ENCODE data around the gene PDZK1IP1.
"Not testable (repeated sequence)": the region's sequence is repeated elsewhere in the genome, so short reads cannot be mapped to it uniquely, and the experiment has no call there.

Gene PDZK1IP1

DNA sequence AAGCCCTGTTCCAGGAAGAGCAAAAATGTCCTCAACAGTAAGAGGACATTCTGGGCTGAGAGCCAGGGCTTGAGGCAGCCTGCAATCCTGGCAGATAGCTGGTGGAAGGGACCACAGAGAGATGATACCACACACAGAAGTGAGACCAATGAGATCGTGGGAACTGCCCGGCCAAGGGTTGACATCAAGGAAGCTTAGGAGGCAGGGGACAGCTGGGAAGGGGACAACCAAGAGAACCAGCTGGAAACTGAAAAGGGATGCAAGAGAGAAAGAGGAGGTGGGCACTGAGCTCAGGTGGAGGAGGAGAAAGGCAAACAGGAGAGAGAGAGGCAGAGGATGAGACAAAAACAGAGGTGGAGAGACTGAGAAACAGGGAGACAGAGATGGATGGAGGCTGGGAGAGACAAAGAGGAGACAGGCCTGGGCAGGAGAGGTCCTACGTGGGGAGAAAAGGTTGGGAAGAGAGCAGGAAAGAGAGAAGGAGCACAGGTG is 9.2 kb downstream of the PDZK1IP1 start:
- no peak for DNase-seq

- DNase-seq, result no peak
Measured at GRCh38 chr1:47179988-47180563, 9.8 kb downstream of the PDZK1IP1 start.

- DNase-seq, result peak; percentile 44
Measured at GRCh38 chr1:47179017-47179987, 10.5 kb downstream of the PDZK1IP1 start.

GRCh38 chr1:47178654-47179016 is 11.2 kb downstream of the PDZK1IP1 start:
- DNase-seq, result no peak

DNA sequence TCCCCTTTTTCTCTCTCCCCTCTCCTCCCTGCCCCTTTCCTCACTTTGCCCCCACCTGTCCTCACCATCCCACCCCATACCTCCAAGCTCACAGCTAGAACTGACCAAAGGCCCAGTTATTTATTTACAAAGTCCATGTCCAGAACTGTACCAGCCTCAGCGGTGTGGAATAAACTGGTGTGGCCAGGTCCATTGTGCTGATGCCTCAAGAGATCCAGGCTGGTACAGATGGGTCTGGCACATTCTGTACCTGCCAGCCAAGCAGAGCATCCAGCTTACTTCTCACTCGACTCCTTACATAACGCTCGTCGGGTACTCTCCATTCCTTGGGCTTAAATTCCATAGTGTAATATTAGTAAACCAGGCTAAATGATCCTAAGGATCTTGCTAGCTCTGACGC is 11.8 kb downstream of the PDZK1IP1 start:
- no peak for DNase-seq

DNA sequence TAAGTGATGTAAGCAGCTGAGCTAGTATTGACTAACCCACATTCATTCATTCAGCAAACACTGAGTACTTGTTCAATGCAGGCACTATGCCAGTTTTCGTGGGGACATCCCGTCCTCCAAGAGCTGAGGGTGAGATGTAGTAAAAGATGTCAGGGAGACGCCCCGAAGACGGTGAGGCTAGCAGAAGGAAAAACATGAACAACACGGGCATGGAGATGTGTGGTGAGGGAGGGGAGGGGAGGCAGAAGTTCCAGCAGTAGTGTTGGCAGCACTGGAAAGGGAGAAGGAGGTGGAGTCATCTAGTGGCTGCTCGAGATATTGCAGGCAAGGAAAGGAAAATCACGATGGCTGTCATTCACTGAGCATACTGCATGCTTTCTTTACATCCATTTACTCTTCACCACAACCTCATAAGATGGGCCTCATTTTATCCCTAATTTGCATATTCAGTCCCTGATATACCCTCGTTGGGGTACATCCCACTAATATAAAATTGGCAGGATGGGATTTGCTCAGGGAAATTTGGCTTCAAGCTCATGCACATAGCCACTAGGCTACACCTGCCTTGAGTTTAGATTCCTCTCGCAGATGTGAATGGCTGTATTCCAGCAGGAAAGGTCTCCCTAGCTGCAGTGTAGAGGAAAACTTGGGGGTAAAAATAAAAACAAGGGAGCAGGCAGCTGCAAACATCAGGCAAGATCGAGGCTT is 14.5 kb downstream of the PDZK1IP1 start:
- no peak for DNase-seq

DNA sequence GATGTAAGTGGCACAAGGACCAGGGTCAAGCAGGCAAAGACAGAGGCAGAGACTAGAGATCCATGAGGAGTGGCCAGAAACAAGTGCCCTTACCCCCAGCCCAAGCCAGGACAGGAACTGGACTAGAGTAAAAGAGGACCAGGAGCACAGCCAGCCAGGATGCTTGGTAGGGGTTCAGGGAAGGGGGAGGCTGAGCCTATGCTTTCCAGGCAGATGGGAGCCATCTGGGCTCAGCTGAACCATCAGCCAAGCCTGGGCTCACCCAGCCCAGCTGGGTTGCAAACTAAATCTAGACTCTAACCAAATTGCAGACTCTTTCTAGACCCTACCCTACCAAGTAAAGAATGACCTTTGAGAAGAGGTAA is 15.2 kb downstream of the PDZK1IP1 start:
- no peak for DNase-seq

DNA sequence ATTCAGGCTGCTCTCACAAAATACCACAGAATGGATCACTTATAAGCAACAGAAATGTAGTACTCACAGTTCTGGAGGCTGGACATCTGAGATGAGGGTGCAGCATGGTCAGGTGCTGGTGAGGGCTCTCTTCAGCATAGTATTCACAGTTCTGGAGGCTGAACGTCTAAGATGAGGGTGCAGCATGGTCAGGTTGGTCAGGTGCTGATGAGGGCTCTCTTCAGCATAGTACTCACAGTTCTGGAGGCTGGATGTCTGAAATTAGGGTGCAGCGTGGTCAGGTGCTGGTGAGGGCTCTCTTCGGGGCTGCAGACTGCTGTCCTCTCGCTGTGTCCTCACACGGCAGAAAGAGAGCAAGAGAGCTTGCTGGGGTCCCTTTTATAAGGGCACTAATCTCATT is 17.1 kb downstream of the PDZK1IP1 start:
- DNase-seq, result no peak

- no peak for DNase-seq
Measured at GRCh38 chr1:47164552-47164951, 25.3 kb downstream of the PDZK1IP1 start.

GRCh38 chr1:47161298-47162040 is 28.4 kb downstream of the PDZK1IP1 start:
- no peak for DNase-seq

- no peak for DNase-seq
Measured at GRCh38 chr1:47160716-47161115, 29.1 kb downstream of the PDZK1IP1 start.

GRCh38 chr1:47157957-47158356 is 31.9 kb downstream of the PDZK1IP1 start:
- DNase-seq, result not testable (repeated sequence)

GRCh38 chr1:47156457-47156856 is 33.4 kb downstream of the PDZK1IP1 start:
- not testable (repeated sequence) for DNase-seq

- not testable (repeated sequence) for DNase-seq
Measured at GRCh38 chr1:47149162-47149561, 40.7 kb downstream of the PDZK1IP1 start.

GRCh38 chr1:47147047-47147785 is 42.6 kb downstream of the PDZK1IP1 start:
- DNase-seq, result no peak

- not testable (repeated sequence) for DNase-seq
Measured at GRCh38 chr1:47146495-47146894, 43.3 kb downstream of the PDZK1IP1 start.

GRCh38 chr1:47143654-47144053 is 46.2 kb downstream of the PDZK1IP1 start:
- not testable (repeated sequence) for DNase-seq

- not testable (repeated sequence) for DNase-seq
Measured at GRCh38 chr1:47140358-47140757, 49.5 kb downstream of the PDZK1IP1 start.

DNA sequence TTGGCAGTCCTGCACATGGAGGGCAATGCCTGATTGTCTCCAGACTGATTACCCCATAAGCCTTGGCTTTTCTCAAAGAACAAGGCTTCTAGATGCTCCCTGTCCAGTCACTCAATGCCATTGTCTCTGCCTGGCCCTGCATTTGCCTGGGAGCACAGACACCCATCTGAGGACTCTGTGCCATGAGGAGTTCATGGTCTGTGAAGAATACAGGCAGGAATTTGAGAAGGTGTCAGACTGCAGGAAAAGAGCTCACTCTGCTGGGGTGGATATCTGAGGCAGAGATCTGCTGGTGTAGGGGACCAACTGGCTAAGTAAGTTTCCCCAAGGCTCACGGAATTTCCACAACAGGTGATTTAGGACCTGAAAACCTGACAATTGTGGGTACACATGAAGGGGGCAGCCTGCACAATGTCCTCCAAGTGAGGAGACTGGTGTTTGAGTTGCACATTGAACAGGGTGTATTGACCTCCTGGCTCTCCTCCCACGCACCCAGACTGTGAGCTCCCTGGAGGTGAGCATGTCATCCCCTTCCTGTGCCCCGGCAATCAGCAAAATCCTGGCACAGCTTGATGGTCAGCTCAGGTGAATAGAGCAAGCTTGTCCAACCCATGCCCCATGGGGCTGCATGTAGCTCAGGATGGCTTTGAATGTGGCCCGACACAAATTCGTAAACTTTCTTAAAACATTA is 51.8 kb downstream of the PDZK1IP1 start:
- no peak for DNase-seq

- no peak for DNase-seq
Measured at GRCh38 chr1:47137198-47137597, 52.6 kb downstream of the PDZK1IP1 start, which contains the start of gene CYP4A22. Gene CYP4A22 (plus strand): TSS chr1:47137441. CDS start chr1:47137486, 45 bp downstream.

All from T1000 (cell line).